ENCODE measurements around the gene NDUFS2. TPM values are rescaled to one million over a fixed set of nuclear protein-coding genes. Genes with fewer than 3 reads are reported as not detected.

The NDUFS2 gene
- total RNA-seq, 6 donors from 2014 or later = 65.7 to 194 (median 84.4) TPM

- H3K27ac ChIP-seq = peak overlapping the region; percentile 83 to 94 (median 93)
- TF ChIP-seq POLR2A (IDR thresholded peaks at IDR 0.05) (no peak), EP300 (IDR thresholded peaks at IDR 0.05) (no peak), POLR2AphosphoS5 (IDR thresholded peaks at IDR 0.05) (no peak), CTCF (IDR thresholded peaks at IDR 0.05) (no peak)
- H3K27me3 ChIP-seq = no peaks in the 10 kb centered on the region
- peak overlapping the region in 3 of 4 donors; percentile 64 to 77 (median 65) for H3K4me3 ChIP-seq
- H3K4me1 ChIP-seq = peaks cover 19 to 24% (median 24%) of the 10 kb centered on the region in 4 donors
- ATAC-seq (ENCODE audit: low FRiP score in 2 of 2) (no peak), DNase-seq (no peak)
- peaks cover 11 to 31% (median 20%) of the 10 kb centered on the region in 4 donors for H3K36me3 ChIP-seq
- H3K9me3 ChIP-seq = no peaks in the 10 kb centered on the region
- WGBS, 2 donors = 61 to 65% methylated on average over 9 of the region's 9 CpGs
Observed at GRCh38 chr1:161177936-161178244, 24.3 kb upstream of the NDUFS2 start.

- no peak for ATAC-seq (ENCODE audit: low FRiP score in 2 of 2)
Observed at GRCh38 chr1:161179698-161180097, 22.5 kb upstream of the NDUFS2 start.

GRCh38 chr1:161180639-161181038, 21.5 kb upstream of the NDUFS2 start:
- no peak for DNase-seq
- TF ChIP-seq POLR2A (IDR thresholded peaks at IDR 0.05) (no peak), POLR2AphosphoS5 (IDR thresholded peaks at IDR 0.05) (no peak), EP300 (IDR thresholded peaks at IDR 0.05) (no peak), CTCF (IDR thresholded peaks at IDR 0.05) (peak in 1 of 6 experiments; percentile 22)
- peaks cover 34 to 43% (median 36%) of the 10 kb centered on the region in 4 donors for H3K4me1 ChIP-seq

More at GRCh38 chr1:161179698-161180097, 22.5 kb upstream of the NDUFS2 start:
- no peak for DNase-seq
- Histone ChIP-seq H3K9me3 (no peaks in the 10 kb centered on the region), H3K4me1 (peaks cover 25 to 36% (median 29%) of the 10 kb centered on the region in 4 donors), H3K36me3 (peaks cover 0 to 14% (median 7%) of the 10 kb centered on the region in 4 donors), H3K27ac (no peak overlapping the region), H3K27me3 (no peaks in the 10 kb centered on the region), H3K4me3 (no peak overlapping the region)
- 77 to 92% methylated on average over 3 of the region's 3 CpGs for WGBS, 2 donors
- TF ChIP-seq EP300 (IDR thresholded peaks at IDR 0.05) (no peak), POLR2AphosphoS5 (IDR thresholded peaks at IDR 0.05) (no peak), CTCF (IDR thresholded peaks at IDR 0.05) (no peak), POLR2A (IDR thresholded peaks at IDR 0.05) (no peak)

GRCh38 chr1:161182214-161182613, 20.0 kb upstream of the NDUFS2 start:
- Histone ChIP-seq H3K27ac (peak overlapping the region in 3 of 4 donors; percentile 43 to 68 (median 60)), H3K4me3 (no peak overlapping the region), H3K4me1 (peaks cover 37 to 42% (median 39%) of the 10 kb centered on the region in 4 donors), H3K9me3 (no peaks in the 10 kb centered on the region), H3K36me3 (no peaks in the 10 kb centered on the region), H3K27me3 (no peaks in the 10 kb centered on the region)
- 84 to 100% methylated on average over 1 of the region's 1 CpG for WGBS, 2 donors
- DNase-seq (no peak), ATAC-seq (ENCODE audit: low FRiP score in 2 of 2) (no peak)
- TF ChIP-seq CTCF (IDR thresholded peaks at IDR 0.05) (no peak), POLR2AphosphoS5 (IDR thresholded peaks at IDR 0.05) (no peak), POLR2A (IDR thresholded peaks at IDR 0.05) (no peak), EP300 (IDR thresholded peaks at IDR 0.05) (no peak)

More at GRCh38 chr1:161180639-161181038, 21.5 kb upstream of the NDUFS2 start:
- no peak overlapping the region for H3K27ac ChIP-seq
- H3K27me3 ChIP-seq = no peaks in the 10 kb centered on the region
- WGBS, 2 donors = 67 to 71% methylated on average over 1 of the region's 1 CpG
- no peak overlapping the region for H3K4me3 ChIP-seq
- no peaks in the 10 kb centered on the region for H3K9me3 ChIP-seq
- peaks cover 0 to 4% (median under 1%) of the 10 kb centered on the region in 4 donors for H3K36me3 ChIP-seq
- no peak for ATAC-seq (ENCODE audit: low FRiP score in 2 of 2)

- H3K4me3 ChIP-seq = no peak overlapping the region
- H3K4me1 ChIP-seq = peaks cover 33 to 40% (median 34%) of the 10 kb centered on the region in 4 donors
- peak overlapping the region; percentile 48 to 79 (median 73) for H3K27ac ChIP-seq
- TF ChIP-seq EP300 (IDR thresholded peaks at IDR 0.05) = no peak
- TF ChIP-seq POLR2AphosphoS5 (IDR thresholded peaks at IDR 0.05) = peak; percentile 47 to 80
- peak in 2 of 4 donors; percentile 14 to 19 for TF ChIP-seq POLR2A (IDR thresholded peaks at IDR 0.05)
- no peak for TF ChIP-seq CTCF (IDR thresholded peaks at IDR 0.05)
- 3 to 4% methylated on average over 3 of the region's 3 CpGs for WGBS, 2 donors
- peak in 1 of 2 donors; percentile 81 for DNase-seq
- H3K9me3 ChIP-seq = no peaks in the 10 kb centered on the region
- ATAC-seq (ENCODE audit: low FRiP score in 2 of 2) = peak; percentile 89
- no peaks in the 10 kb centered on the region for H3K27me3 ChIP-seq
- H3K36me3 ChIP-seq = no peaks in the 10 kb centered on the region
Observed at GRCh38 chr1:161185282-161185682, 16.9 kb upstream of the NDUFS2 start.

Data from upper lobe of left lung (tissue), 6 donors.